Fibroblast of lung (primary cell): ENCODE measurements around the gene CTRB2.

Experiments used
- CTCF ChIP-seq, 2 donors: IDR thresholded peaks in 1 of 2; conservative IDR thresholded peaks in 1 of 2; 1 replicate in 1 of 2; 2 replicates in 1 of 2; pipeline ENCODE4 v1.5.1; 2011 to 2012; ENCODE audit warnings: low read length in 2 of 2, control low read depth in 1 of 2, inconsistent platforms in 1 of 2, low read depth in 1 of 2, mild to moderate bottlenecking in 1 of 2
- EZH2 ChIP-seq: IDR thresholded peaks from 2 replicates; pipeline ENCODE4 v1.5.1; 2012; ENCODE audit warnings: low read length, control low read depth, mild to moderate bottlenecking; ENCODE audit errors: missing control alignments

GRCh38 chr16:75230471-75231110, 23.6 kb upstream of the CTRB2 start:
- TF ChIP-seq CTCF (conservative IDR thresholded peaks at IDR 0.05 in 1 of 2, IDR thresholded peaks at IDR 0.05 in 1 of 2; ENCODE audit: low read depth in 1 of 2, low read length in 2 of 2): no peak
- no peak for TF ChIP-seq EZH2
